NCI-H1436 (cell line): ENCODE results near the gene ADAT2.
"Not testable (repeated sequence)": the region's sequence is repeated elsewhere in the genome, so short reads cannot be mapped to it uniquely, and the experiment has no call there.

Source experiments
- DNase-seq: peaks from one replicate; lab custom pipeline; 2025; lab: John Stamatoyannopoulos, UW

The ADAT2 gene

DNA sequence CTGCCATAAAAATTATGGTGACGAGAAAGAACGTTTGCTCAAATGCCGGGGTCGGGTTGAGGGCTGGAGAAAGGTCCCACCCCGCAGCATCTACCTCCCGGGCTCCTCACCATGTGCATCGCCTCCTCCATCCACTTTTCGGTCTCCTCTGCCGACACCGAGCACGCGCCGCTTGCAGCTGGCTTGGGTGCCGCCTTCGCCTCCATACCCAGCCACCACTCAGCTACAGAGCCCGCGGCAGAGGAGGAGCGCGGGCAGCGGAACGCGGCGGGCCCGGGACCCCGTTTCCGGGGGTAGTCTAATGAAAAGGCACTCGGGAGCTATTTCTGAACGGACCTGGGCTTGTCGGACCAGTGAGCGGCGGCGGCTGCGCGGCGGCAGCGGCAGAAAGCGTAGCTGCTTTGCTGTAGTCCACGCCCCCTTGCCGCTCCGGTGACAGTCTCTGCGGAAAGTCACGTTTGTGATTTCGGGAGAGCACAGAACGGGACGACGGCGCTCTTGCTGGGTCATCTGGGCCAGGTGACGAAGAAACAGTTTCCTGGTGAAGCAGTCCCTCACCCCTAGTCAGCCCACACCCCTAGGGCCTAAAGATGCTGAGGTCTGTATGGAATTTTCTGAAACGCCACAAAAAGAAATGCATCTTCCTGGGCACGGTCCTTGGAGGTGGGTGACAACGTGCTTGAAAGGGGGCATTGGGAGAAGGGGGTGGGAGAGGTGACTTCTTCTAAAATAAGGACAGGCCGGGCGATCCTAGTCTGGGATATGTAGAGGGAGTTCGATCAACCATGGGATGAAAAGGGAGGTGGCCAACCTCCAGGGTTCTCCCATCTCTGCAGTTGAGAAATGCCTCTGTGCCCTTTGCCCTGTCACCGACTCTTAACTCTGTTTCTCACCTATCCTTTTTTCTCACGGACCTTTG, at the start of gene ADAT2, which contains the start of gene PEX3:
TSS of gene ADAT2 (minus strand) at position 243 of the 919 bp plus-strand sequence. CDS start at position 206, 37 bp downstream.
TSS of gene PEX3 (plus strand) at position 353 of the 919 bp plus-strand sequence. CDS start at position 591, 238 bp downstream.
- peak; percentile 84 for DNase-seq

DNA sequence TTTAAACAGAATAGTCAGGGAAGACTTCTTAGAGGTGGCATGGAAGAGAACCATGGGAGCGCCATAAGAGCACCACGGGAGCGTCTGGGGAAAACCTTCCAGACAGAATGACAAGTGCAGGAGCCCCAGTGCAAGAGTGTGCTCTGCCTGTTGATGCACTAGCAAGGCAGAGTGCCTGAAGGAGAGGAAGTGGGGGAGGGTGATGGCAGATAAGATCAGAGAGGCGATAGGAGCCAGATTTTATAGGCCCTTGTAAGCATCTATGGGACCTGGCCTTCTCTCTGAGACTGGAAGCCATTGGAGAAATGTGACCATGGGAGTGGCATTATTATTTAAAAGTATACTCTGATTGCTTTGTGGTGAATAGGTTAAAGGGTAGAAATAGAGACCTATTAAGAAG, 47.9 kb upstream of the ADAT2 start:
- no peak for DNase-seq

DNA sequence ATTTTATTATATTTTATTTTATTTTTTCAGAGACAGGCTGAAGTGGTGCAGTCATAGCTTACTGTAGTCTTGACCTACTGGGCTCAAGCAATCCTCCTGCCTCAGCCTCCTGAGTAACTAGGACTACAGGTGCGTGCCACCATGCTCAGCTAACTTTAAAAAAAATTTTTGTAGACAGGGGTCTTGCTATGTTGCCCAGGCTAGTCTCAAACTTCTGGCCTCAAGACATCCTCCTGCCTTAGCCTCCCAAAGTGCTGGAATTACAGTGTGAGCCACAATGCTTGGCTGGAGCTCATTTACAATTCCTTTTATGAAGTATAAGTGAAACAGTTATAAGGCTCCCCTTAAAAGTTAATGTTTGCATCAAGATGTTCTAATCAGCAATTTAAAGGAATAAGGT, 46.5 kb upstream of the ADAT2 start:
- no peak for DNase-seq

DNA sequence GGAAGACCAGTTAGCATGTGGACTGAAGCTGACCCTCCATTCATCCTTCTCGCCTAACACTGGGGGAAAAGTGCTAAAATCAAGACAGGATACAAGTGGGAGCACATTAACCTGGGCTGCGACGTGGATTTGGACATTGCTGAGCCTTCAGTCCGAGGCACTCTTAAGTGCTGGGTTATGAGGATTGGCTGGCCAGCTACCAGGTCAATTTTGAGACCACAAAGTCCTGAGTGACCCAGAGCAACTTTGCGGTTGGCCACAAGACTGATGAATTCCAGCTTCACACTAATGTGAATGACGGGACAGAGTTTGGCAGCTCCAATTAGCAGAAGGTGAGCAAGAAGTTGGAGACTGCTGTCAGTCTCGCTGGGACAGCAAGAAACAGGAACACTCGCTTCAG, 40.3 kb upstream of the ADAT2 start:
- DNase-seq, result no peak

DNA sequence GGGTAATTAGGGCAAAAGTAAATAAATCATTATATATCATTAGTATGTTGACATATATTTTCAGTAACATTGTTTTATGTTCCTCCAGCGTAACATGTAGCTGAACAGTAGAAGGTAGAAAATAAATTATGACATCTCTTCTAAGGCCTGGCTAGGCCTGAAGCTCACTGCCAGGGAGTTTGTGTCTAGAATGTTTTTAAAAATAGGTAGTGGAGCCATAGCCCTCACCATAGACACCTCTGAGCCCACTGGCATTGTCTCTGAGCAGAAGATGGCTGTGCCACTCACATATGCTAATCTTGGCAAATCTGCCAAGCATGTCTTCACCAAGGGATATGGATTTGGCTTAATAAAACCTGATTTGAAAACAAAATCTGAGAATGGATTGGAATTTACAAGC, 39.7 kb upstream of the ADAT2 start:
- DNase-seq, result no peak

DNA sequence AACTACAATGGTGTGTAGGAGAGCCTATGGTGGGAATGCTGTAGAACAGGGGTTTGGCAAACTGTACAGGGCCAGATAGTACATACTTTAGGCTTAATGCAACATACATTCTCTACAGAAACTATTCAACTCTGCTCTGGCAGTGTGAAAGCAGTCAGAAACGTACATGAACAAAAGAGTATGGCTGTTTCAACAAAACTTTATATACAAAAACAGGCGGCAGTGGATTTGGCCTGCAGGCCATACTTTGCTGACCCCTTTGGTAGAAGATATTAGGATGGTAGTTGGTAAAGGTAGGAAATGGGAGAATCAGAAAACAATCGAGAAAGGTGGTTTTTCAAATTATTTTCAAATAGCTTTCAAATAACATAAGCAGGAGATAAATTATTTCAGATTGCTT, 36.3 kb upstream of the ADAT2 start:
- no peak for DNase-seq

DNA sequence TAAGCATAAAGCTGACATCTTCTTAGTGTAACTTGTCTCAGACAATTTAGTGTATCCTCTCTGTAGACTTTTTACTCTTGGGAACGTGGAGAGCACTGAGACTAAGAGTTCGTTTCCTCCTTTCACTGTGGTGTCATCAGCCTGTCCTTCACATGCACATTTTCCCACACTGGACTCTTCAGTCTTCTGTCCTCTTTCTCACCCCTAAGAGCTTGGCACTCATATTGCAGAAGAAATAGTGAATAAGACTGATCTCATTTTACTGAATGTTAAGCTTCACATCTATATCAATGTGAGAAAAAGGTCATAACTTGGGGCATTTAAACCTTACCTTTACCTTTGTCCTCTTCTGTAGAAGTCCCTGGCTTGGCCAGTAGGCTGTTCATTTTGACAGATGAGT, 35.5 kb upstream of the ADAT2 start:
- no peak for DNase-seq

DNA sequence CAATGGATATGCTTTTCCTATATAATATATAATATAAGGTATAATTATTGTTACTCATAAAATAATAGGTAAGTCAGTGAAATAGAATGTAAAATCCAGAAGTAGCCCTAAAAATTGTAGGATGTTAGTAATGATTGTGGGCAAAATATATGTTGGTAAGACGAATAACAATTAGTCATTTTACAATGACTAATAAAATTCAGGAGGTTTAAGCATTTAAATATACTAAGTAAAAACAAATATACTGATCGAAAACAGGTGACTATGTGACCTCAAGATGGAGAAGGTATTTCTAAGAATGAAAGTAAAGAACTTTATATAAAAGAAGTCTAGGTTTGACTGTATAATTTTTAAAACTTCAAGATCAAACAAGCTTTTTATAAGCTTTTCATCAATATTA, 32.1 kb upstream of the ADAT2 start:
- no peak for DNase-seq

DNA sequence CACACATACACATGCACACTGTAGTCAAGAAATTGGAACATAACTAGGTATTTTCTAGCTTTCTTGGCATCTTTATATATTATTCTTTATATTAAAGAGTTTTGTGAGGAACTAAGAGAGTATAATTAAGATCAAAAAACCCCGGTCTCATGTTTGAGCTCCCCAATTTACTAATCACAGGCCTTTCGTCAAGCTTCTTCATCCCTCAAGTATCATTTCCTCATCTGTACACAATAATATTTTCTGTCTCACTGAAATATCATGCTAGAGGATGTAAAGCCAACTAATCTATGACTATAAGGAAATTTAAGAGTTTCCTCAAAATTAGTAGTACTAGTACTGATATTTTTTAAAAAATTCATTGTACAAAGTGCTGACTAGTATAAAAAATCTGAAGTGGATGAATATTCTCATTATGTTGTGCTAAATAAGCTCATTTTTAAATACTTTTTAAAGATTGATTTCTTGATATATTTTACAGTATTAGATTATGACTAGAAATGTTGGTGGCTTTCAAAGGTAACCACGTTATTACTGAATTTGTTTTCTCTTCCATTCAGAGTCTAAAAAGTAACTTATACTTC, 28.1 kb upstream of the ADAT2 start:
- DNase-seq, result no peak

DNA sequence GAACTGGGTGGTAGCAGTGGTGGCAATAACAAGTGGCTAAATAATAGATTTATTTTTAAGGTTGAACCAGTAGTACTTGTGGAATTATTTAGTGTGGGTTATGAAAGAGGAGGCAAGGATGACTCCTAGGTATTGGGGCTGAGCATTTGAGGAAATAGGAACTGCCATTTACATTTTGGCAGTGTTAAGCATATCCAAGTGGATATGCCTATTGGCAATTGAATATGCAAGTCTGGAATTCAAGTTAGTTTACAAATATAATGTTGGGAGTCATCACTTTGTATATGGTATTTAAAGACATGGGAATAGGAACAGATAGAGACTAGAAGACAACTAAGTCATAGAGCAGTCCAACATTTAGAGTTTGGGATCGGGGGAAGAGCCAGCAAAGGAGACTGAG, 26.1 kb upstream of the ADAT2 start:
- DNase-seq, result no peak

DNA sequence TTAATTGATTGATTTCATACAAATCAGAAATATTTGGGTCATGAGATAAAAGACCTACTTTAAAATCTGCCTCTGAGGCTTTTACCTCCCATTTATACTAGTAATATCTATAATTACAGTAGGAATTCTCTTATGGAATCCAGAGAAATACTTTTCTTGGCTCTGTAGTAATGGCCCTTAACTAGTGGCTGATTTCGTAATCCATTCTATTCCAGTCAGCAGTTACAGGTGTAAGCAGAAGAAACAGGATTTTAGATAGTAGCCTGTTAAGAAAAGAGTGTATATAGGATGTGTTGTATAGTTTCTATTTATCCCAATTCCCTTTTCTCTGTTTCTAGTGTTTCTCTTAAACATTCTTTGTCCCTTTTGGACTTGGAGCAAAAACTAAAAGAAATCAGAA, 21.3 kb upstream of the ADAT2 start:
- no peak for DNase-seq

DNA sequence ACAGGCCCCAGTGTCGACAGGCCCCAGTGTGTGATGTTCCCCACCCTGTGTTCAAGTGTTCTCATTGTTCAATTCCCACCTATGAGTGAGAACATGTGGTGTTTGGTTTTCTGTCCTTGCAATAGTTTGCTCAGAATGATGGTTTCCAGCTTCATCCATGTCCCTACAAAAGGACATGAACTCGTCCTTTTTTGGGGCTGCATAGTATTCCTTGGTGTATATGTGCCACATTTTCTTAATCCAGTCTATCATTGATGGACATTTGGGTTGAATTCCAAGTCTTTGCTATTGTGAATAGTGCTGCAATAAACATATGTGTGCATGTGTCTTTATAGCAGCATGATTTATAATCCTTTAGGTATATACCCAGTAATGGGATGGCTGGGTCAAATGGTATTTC, 18.3 kb upstream of the ADAT2 start:
- not testable (repeated sequence) for DNase-seq

DNA sequence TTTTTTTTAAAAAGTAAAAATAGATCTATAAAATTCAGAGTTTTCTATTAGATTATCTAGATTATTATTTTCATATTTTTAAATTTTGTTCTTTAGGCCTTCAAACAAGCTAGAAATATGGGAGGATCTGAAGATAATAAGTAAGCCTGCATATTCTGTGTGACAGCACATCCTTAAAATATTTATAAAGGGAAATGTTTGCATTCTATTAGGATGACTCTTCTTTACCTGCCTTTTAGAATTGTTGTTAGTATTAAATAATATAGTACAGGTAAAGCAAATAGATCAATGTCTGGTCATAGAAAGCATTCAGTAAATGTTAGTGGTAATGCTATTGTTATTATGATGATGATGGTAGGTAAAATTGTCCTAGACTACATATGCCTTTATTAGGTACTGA, 17.5 kb upstream of the ADAT2 start:
- DNase-seq, result no peak

DNA sequence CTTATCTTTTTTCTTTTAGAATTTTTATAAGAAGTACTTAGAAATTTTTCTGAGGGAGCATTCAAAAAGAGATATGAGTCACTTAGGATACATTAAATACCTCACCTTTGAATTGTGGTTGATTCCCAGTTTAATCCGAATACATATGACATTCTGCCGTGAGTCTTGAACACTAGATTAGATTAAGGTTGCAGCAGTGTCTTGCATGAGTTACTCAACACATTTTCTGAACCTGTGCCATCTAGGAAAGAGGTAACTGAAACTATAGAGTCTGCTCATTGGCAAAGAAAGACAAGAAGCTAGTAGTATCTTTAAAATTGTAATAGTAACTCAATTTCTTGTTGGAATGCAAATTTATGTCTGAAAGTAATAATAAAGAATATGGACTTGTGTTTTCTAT, 15.1 kb upstream of the ADAT2 start:
- DNase-seq, result no peak

DNA sequence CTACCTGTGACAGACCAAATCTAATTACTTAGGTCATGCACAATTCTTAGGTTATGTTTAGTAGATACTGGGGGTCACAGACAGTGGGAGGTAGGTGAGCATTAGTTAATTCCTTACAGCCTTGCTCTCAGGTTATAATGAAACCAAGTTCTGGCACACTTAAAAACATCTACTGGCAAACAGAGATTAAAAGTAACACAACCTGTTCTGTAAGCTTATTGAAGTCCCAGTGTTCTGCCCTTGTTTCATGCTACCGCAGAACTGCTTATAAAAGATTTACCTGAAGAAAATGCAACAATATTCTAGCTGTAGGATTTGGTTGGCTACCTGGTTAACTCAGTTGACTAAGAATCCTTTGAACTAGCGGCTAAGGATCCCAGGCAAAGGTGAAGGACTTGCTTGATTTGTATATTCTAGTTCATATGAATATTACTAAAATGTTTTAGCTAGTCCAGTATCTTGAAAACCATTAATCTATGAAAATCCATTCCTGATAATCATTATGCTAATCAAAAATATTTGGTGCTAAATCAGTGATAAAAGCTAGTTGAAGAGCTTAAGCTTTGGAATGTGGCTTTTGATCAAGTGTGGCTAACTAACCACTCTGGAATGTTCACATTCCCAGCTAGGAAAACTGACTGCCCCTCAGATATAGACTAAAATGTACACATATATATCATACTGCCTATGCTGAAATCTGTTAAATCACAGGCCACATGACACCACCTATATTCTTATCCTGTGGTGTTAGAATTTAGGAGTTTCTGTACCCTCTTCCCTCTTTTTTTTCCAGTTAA, 7.3 kb upstream of the ADAT2 start:
- DNase-seq, result no peak

DNA sequence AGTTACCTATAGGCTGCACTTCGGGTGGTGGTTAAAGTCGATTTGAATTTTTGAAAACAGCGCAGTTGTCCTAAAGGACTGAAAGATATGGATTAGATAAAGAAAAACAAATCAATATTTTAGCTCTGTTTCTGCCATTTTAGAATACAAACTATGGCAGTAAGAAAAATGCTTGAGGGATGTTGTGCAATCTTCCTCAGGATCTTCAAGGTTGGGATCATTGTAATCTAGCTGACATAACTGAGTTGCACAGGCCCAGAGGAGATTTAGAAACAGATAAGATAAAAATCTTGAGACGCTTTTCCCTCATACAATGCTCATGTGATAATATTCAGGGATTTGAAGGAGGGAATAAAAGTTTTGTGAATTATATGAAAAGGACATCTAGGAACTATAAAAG, 1.0 kb upstream of the ADAT2 start:
- DNase-seq, result no peak

DNA sequence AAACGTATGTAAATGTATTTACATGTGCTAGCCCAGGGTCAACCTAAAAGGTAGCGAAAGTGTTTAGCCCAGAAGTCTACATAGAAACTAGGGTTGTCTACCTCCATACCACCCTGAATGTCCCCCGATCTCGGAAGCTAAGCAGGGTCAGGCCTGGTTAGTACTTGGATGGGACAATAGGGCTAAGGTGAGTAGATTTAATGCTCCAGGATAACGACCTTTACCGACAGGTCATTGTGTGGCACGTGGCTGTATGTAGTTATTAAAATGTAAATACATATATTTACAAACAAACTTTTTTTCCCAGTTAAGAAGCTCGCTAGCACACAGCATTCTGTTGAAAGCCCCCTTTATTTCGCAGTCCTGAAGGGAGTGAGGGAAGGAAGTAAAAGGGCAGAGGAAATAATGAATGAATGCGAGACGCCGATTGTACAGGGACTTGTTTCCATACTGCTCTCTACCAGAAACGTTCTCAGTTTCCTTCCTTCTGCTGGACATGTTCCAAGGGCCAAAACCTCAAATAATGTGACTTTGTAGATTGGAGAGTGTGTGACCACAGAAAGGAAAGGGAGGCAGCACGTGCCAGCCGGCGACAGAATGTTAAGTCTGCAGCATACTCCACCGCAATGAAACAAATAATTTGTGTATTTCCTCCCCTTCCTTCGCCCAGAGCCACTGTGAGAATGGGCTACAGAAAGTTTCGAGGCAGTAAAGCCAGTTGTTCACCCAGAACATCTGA, 612 bp downstream of the ADAT2 start:
- no peak for DNase-seq

DNA sequence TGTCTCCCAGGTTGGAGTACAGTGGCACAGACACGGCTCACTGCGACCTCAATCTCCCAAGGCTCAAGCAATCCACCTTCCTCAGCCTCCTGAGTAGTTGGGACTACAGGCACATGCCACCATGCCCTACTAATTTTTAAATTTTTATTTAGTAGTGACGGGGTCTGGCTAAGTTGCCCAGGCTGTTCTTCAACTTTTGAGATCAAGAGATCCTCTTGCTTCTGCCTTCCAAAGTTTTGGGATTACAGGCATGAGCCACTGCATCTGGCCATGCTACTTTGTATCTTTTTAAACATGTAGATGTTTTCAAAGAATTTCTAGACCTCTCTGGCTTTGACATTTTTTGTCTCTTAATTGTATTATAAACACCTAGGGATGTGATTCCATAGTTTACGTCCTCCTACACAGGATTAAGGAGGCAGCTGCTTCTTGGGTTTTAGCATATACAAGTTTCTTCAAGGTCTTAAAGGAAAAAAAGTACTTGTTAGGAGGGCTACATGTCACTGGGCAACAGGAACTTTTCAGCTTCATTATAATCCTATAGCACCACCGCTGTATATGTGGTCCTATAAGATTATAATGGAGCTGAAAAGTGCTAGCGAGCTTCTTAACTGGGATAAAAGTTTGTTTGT, 1.3 kb downstream of the ADAT2 start:
- no peak for DNase-seq

DNA sequence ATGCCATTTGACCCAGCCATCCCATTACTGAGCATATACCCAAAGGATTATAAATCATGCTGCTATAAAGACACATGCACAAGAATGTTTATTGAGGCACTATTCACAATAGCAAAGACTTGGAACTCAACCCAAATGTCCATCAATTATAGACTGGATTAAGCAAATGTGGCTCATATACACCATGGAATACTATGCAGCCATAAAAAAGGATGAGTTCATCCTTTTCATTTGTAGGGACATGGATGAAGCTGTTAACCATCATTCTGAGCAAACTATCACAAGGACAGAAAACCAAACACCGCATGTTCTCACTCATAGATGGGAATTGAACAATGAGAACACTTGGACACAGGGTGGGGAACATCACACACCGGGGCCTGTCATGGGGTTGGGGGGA, 2.6 kb downstream of the ADAT2 start:
- DNase-seq, result not testable (repeated sequence)

DNA sequence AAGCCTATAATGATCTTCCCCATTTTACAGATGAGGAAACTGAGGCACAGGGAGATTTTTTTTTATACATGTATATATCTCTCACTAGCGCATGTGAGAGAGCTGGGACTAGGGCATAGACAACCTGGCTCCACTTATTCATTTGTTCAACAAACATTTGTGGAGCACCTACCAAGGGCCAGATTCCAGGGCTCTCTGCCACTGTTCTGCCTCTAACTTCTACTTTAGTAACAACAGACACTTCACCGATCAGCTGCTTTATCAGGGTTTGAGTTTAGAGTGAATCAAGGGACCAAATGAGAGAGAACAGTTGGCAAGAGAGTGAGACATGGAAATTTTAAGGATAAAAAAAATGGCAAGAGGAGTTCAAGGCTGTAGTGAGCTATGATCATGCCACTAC, 7.4 kb downstream of the ADAT2 start:
- DNase-seq, result no peak
